GM12878 (cell line): ENCODE measurements around the gene C1orf210. TPM values are rescaled to one million over a fixed set of nuclear protein-coding genes. Genes with fewer than 3 reads are reported as not detected.

Source experiments
- ATAC-seq: fragments of 200-7000 bp; cut with Tn5 transposase; 3 replicates; pipeline ENCODE4 v1.9.1; 2020; ENCODE audit warnings: mild to moderate bottlenecking, moderate library complexity
- BruUV-seq: library from RNA; stranded (reverse); fragments of 400-500 nt; replicated peaks from 2 replicates; lab custom pipeline; 2021; lab: Mats Ljungman, UMichigan
- CTCF ChIA-PET: fragments of 300-600 bp; sonication (Branson Sonifier 250); formaldehyde crosslinking; extraction: SDS; loops from one replicate; lab custom pipeline; 2021; ENCODE audit warnings: inconsistent platforms; lab: Yijun Ruan, JAX
- POLR2A ChIA-PET: fragments of 350-600 bp; formaldehyde crosslinking; extraction: SDS; loops from one replicate; lab custom pipeline; 2021; ENCODE audit warnings: inconsistent platforms; lab: Charles Lee
- RAD21 ChIA-PET: fragments of 300-600 bp; sonication (Branson Sonifier 250); formaldehyde crosslinking; loops from one replicate; lab custom pipeline; 2023; ENCODE audit warnings: antibody characterized with exemption; ENCODE audit not compliant: unreplicated experiment; lab: Charles Lee
- SMC1A ChIA-PET: fragments of 300-600 bp; sonication (Branson Sonifier 250); formaldehyde crosslinking; loops from one replicate; lab custom pipeline; 2023; ENCODE audit not compliant: unreplicated experiment, uncharacterized antibody; lab: Charles Lee
- DNase-seq: peaks from one replicate; pipeline ENCODE4 v3.0.0-alpha.2; 2011; ENCODE audit warnings: low read depth, low spot score
- FAIRE-seq: peaks from 3 replicates; lab custom pipeline; 2011; peaks lifted over from hg19 to GRCh38; lab: Jason Lieb, UNC
- H2AFZ ChIP-seq: 2 replicates; pipeline ENCODE4 v1.6.0; 2011; ENCODE audit warnings: low read depth, low read length, control low read depth; ENCODE audit not compliant: control insufficient read depth
- H3K27ac ChIP-seq: 2 replicates; pipeline ENCODE4 v1.5.1; 2011; ENCODE audit warnings: control low read depth; ENCODE audit not compliant: control insufficient read depth, insufficient read depth
- H3K27me3 ChIP-seq, 2 experiments: replicated peaks in 1 of 2; 2 replicates each; pipeline versions ENCODE4 v1.6.0 to v1.6.1; 2011; ENCODE audit warnings: low read length in 1 of 2; ENCODE audit not compliant: control insufficient read depth in 2 of 2, insufficient read depth in 2 of 2
- H3K36me3 ChIP-seq, 2 experiments: 2 replicates each; pipeline ENCODE4 v1.5.1; 2011; ENCODE audit warnings: low read length in 1 of 2; ENCODE audit not compliant: control insufficient read depth in 2 of 2, insufficient read depth in 2 of 2
- H3K4me1 ChIP-seq: 2 replicates; pipeline ENCODE4 v1.6.1; 2011; ENCODE audit warnings: mild to moderate bottlenecking, low read length, moderate library complexity, mixed read lengths; ENCODE audit not compliant: control insufficient read depth, insufficient read depth
- H3K4me2 ChIP-seq: 2 replicates; pipeline ENCODE4 v1.6.0; 2011; ENCODE audit warnings: control low read depth; ENCODE audit not compliant: control insufficient read depth, insufficient read depth
- H3K4me3 ChIP-seq: fragments of 200-600 bp; sonication (generic); 2 replicates; pipeline ENCODE4 v1.5.1; 2016
- H3K79me2 ChIP-seq: 2 replicates; pipeline ENCODE4 v1.6.0; 2011; ENCODE audit warnings: low read length; ENCODE audit not compliant: control insufficient read depth, insufficient read depth
- H3K9ac ChIP-seq: 2 replicates; pipeline ENCODE4 v1.8.0; 2011; ENCODE audit warnings: low read length, control low read depth, mixed read lengths; ENCODE audit not compliant: control insufficient read depth, insufficient read depth
- H3K9me3 ChIP-seq: replicated peaks from 3 replicates; pipeline ENCODE4 v1.5.1; 2011; ENCODE audit warnings: mild to moderate bottlenecking, low read length; ENCODE audit not compliant: control insufficient read depth, insufficient read depth
- H4K20me1 ChIP-seq: 2 replicates; pipeline ENCODE4 v1.6.0; 2011; ENCODE audit not compliant: control insufficient read depth, insufficient read depth
- IKZF1 ChIP-seq: fragments of 450-650 bp; conservative IDR thresholded peaks from 2 replicates; pipeline ENCODE4 v1.6.1; 2017; ENCODE audit warnings: antibody characterized with exemption, mild to moderate bottlenecking
- KDM1A ChIP-seq: fragments of 200-600 bp; sonication (generic); IDR thresholded peaks from 2 replicates; pipeline ENCODE4 v1.6.1; 2016; ENCODE audit warnings: borderline replicate concordance
- LARP7 ChIP-seq: fragments of 450-650 bp; IDR thresholded peaks from 2 replicates; pipeline ENCODE4 v1.6.1; 2017; ENCODE audit warnings: mild to moderate bottlenecking
- RB1 ChIP-seq: fragments of 450-650 bp; formaldehyde crosslinking; IDR thresholded peaks from 2 replicates; pipeline ENCODE4 v1.6.1; 2017; ENCODE audit warnings: mild to moderate bottlenecking, borderline replicate concordance
- TCF3 ChIP-seq: IDR thresholded peaks from 2 replicates; pipeline ENCODE4 v1.6.1; 2012; ENCODE audit warnings: low read depth, mild to moderate bottlenecking, low read length, borderline replicate concordance; ENCODE audit not compliant: insufficient read depth
- WGBS: methylation state at CpG from one replicate; pipeline ENCODE4 v1.1.6; 2016; ENCODE audit warnings: low lambda C conversion rate; ENCODE audit not compliant: insufficient replicate concordance, insufficient coverage; ENCODE audit errors: missing lambda C conversion rate; 5-methylcytosine and 5-hydroxymethylcytosine counted together
- in situ Hi-C: fragments of 300-500 bp; cut with MboI; formaldehyde crosslinking; loops from 9 replicates; pipeline ENCODE4 v1.14.3; 2018; ENCODE audit warnings: mixed read lengths
- intact Hi-C: fragments of 100-400 bp; cut with micrococcal nuclease; formaldehyde crosslinking; loops from one replicate; pipeline ENCODE4 v1.14.2; 2022; ENCODE audit not compliant: unreplicated experiment
- polyA plus RNA-seq, 11 experiments: library from polyadenylated mRNA; depleted of rRNA in 4 of 11; unstranded in 6 of 11; stranded (reverse) in 5 of 11; fragments of >200 nt; fragmentation: Nextera tagmentation in 4 of 11; fragmentation: Illumina TruSeq in 1 of 11; extraction: Ambion mirVana in 4 of 11; extraction: Trizol in 1 of 11; gene quantifications; 1 replicate in 1 of 11; 2 replicates in 10 of 11; pipeline versions ENCODE4 v1.2.1 to v1.2.3, GENCODE V29; 2011 to 2016; ENCODE audit warnings: inconsistent platforms in 2 of 11, missing spikeins in 2 of 11, low read depth in 1 of 11
- total RNA-seq, 4 experiments: library from RNA; depleted of rRNA in 3 of 4; stranded (reverse); fragments of >200 nt in 3 of 4; fragmentation: Illumina TruSeq in 1 of 4; extraction: Trizol in 1 of 4; gene quantifications; 2 replicates each; pipeline versions ENCODE4 v1.2.1 to v1.2.3, GENCODE V29; 2013 to 2021
- TF ChIP-seq, protein P1 (sequence below): fragments of 450-650 bp; IDR thresholded peaks from 2 replicates; pipeline ENCODE4 v1.6.1; 2017; ENCODE audit warnings: mild to moderate bottlenecking

Gene C1orf210
- total and polyA plus RNA-seq, 10 of the 15 experiments (the other 5 are each of a cell fraction or from before 2014, with no cell fraction given): 0.07 TPM; not detected in 9

DNA sequence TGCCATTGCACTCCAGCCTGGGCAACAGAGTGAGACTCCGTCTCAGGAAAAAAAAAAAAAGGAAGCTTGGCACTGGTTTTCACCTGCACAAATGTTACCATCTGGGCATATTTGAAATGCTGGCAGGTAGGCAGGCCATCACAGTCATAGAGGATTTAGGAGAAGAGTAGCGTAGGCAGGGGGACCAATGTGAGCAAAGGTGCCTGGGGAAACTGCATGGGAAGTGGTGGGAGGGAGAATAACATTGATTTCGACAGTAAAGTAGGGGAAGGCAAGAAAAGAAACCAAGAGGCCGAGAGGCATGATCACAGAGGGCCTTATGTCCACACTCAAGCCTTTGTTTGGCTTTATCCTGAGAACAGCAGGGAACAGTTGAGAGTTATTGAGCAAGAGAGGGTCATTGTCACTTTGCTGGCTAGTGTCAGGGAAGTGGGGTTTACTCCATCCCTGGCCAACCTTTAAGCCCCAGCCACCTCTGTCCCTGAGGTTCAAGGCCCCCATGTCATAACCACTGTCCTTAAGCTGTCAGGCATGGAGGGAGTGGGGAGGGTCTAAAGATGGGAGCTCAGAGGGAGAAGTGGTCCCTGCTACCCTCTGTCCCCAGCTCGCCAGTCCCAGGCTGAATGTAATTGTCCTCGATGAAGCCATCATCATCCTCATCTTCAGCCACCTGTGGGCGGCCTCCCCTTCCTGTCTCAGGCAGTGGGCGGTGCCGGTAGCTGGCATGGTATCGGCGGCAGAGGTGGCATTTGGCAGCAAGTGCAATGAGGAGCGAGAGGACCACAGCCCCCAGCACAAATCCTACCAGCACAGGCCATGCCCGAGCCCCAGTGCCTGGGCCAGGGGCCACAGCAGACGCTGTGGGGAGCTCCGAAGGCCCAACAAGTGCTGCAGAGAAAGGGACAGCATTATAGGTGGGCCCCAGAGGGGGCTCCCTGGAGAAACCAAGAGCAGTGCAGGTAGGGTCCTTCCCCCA lies 2.9 kb downstream of the C1orf210 start:
- no peak for TF ChIP-seq KDM1A
- TF ChIP-seq LARP7: no peak
- TF ChIP-seq TCF3: no peak
- TF ChIP-seq RB1: no peak
- TF ChIP-seq, protein P1, sequence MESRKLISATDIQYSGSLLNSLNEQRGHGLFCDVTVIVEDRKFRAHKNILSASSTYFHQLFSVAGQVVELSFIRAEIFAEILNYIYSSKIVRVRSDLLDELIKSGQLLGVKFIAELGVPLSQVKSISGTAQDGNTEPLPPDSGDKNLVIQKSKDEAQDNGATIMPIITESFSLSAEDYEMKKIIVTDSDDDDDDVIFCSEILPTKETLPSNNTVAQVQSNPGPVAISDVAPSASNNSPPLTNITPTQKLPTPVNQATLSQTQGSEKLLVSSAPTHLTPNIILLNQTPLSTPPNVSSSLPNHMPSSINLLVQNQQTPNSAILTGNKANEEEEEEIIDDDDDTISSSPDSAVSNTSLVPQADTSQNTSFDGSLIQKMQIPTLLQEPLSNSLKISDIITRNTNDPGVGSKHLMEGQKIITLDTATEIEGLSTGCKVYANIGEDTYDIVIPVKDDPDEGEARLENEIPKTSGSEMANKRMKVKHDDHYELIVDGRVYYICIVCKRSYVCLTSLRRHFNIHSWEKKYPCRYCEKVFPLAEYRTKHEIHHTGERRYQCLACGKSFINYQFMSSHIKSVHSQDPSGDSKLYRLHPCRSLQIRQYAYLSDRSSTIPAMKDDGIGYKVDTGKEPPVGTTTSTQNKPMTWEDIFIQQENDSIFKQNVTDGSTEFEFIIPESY: no peak
- TF ChIP-seq IKZF1: no peak
- TF ChIP-seq, all 136 proteins: peak for 0
- Histone ChIP-seq H3K4me2 (no peak overlapping the region), H2AFZ (no peak overlapping the region), H3K79me2 (no peaks in the 10 kb centered on the region), H4K20me1 (no peaks in the 10 kb centered on the region), H3K9me3 (no peaks in the 10 kb centered on the region), H3K36me3 (no peaks in the 10 kb centered on the region), H3K27ac (no peak overlapping the region), H3K9ac (no peak overlapping the region), H3K27me3 (no peaks in the 10 kb centered on the region; a peak in 1 of 4 replicates), H3K4me3 (no peak overlapping the region), H3K4me1 (no peaks in the 10 kb centered on the region)
- POLR2A ChIA-PET: interaction anchor here (1.1 to 1.2 kb wide), 2 partner anchors 9 to 11 kb away, joined by 3 read pairs; no protein-coding TSS in a partner anchor
- ATAC-seq: no peak
- no peak for FAIRE-seq
- intact Hi-C loops (no loop called here), in situ Hi-C loops (no loop called here)
- RAD21 ChIA-PET: interaction anchor here (1.7 kb wide), 1 partner anchor 12 kb away, joined by 5 read pairs; no protein-coding TSS in a partner anchor
- BruUV-seq: no TSS peak
- whole genome bisulfite sequencing: 25% methylated on average over 14 of the region's 15 CpGs
- CTCF ChIA-PET: interaction anchor here (0.7 to 1.1 kb wide), 3 partner anchors 132 to 514 kb away, joined by 3 read pairs; no protein-coding TSS in a partner anchor
- DNase-seq: no peak
- SMC1A ChIA-PET: interaction anchor here (1.1 kb wide), 1 partner anchor 44 kb away, joined by 4 read pairs; no protein-coding TSS in a partner anchor
